Stimulated activated CD8-positive, alpha-beta memory T cell treated with anti-CD3 and anti-CD28 coated beads, Interleukin-2, amount 100 ng/mL, for 1 hour (primary cell): ENCODE measurements around the gene RHEBL1.
A peak's percentile ranks its signal among the peaks of the same experiment; 100 is the strongest.

ENCODE experiments used
- DNase-seq, 2 donors: peaks; one replicate each; pipeline ENCODE4 v3.0.0-alpha.2; 2020; ENCODE audit warnings: low read depth in 2 of 2

The RHEBL1 gene, protein sequence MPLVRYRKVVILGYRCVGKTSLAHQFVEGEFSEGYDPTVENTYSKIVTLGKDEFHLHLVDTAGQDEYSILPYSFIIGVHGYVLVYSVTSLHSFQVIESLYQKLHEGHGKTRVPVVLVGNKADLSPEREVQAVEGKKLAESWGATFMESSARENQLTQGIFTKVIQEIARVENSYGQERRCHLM

GRCh38 chr12:49069507-49070346 lies at the start of gene RHEBL1:
Gene RHEBL1, minus strand, starts transcription at chr12:49069979. Its CDS starts 194 bp downstream, at chr12:49069785.
- peak; percentile 95 to 97 for DNase-seq

- no peak for DNase-seq
Measured at GRCh38 chr12:49111206-49111605, 41.4 kb upstream of the RHEBL1 start.

- DNase-seq = peak; percentile 89 to 94
Measured at GRCh38 chr12:49110464-49111155, 40.8 kb upstream of the RHEBL1 start, which contains the start of gene LMBR1L. Gene LMBR1L, minus strand, starts transcription at chr12:49110847. Its CDS starts 292 bp downstream, at chr12:49110555.

DNA sequence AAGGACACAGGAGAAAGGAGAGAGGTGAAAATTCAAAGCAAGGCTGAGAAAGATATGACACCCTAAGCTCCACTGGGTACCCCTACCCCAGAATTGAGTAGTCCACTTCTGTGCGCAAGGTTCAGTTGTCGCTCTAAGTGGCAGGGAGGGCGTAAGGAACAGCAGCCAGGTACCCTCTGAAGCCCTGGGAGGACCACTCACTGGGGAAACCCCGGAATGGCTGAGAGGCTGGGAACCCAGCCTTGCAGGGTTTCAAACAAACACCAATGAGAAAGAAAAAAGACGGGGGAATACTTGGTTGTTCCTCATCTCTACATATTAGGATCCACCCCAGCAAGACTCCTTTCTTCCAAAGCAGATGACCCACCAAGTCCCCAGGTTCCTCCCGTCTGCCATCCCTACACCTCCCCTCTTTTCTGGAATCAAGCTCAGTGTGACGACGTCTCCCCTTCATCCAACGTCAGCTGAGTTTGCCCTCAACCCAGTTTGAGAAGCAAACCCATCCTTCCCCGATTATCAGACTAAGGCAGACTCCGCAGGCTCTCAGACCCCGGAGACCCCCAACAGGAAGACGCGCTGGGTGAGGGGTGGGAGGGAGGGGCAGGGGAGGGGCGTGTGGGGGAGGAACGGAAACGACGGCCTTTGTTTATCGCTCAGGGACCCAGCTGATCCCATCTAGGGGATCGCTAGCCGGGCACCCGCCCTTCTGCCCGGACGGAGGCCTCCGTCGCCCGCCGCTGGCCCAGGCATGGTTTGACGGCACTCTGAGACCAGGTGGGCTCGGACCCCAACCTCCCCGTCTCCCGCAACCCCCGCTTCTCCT lies 40.1 kb upstream of the RHEBL1 start:
- DNase-seq = no peak

GRCh38 chr12:49108958-49109404 lies 39.2 kb upstream of the RHEBL1 start:
- DNase-seq = no peak

DNA sequence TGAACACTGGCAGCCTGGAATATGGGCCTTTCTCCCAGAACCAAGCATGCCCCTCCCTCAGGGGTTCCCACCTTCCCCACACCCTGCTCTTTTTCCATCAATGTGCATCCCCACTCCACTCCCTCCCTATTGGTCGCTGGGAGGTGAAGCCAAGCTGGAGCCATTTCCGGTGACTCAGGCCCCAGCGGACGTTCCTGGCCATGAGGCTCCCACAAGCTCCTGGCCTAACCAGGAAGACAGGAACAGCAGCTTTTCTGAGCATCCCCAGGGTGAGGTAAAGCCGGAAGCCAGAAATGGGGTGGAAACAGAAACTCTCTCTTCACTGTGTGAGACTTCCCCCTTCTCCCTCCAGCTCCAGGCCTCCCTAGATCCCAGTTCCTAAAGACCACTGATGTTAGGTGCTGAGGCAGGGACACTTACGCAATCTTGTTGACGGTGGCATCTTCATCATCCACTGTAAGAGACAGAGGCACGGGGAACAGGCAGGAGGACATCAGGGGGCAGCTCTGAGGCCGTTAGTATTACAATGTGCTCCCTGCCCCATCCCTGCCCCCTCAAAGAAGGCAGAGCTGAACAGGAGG lies 35.8 kb upstream of the RHEBL1 start:
- DNase-seq = no peak

- no peak for DNase-seq
Measured at GRCh38 chr12:49104822-49105221, 35.0 kb upstream of the RHEBL1 start.

DNA sequence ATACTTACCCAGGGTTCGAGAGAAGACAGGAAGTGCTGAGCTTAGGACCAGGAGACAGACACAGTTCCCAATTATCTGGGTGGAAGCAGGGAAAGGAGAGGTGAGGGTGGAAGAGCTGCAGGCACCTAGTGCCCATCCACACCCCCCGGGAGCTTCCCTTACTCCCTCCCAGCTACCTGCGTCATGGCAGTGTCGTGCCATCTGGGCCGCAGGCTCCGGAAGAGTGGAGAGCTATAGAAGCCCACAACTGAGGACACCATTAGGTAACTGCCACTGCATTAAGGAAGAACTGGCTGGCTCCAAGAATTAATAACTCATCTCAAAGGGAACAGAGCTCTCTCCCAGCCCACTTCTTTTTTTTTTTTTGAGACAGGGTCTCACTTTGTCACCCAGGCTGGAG lies 30.6 kb upstream of the RHEBL1 start:
- DNase-seq = no peak

GRCh38 chr12:49098703-49099102 lies 28.9 kb upstream of the RHEBL1 start:
- no peak for DNase-seq

GRCh38 chr12:49098035-49098451 lies 28.3 kb upstream of the RHEBL1 start:
- DNase-seq = peak in 1 of 2 donors; percentile 43

GRCh38 chr12:49097381-49097780 lies 27.6 kb upstream of the RHEBL1 start:
- no peak for DNase-seq

GRCh38 chr12:49094975-49095365 lies 25.2 kb upstream of the RHEBL1 start:
- DNase-seq = no peak

DNA sequence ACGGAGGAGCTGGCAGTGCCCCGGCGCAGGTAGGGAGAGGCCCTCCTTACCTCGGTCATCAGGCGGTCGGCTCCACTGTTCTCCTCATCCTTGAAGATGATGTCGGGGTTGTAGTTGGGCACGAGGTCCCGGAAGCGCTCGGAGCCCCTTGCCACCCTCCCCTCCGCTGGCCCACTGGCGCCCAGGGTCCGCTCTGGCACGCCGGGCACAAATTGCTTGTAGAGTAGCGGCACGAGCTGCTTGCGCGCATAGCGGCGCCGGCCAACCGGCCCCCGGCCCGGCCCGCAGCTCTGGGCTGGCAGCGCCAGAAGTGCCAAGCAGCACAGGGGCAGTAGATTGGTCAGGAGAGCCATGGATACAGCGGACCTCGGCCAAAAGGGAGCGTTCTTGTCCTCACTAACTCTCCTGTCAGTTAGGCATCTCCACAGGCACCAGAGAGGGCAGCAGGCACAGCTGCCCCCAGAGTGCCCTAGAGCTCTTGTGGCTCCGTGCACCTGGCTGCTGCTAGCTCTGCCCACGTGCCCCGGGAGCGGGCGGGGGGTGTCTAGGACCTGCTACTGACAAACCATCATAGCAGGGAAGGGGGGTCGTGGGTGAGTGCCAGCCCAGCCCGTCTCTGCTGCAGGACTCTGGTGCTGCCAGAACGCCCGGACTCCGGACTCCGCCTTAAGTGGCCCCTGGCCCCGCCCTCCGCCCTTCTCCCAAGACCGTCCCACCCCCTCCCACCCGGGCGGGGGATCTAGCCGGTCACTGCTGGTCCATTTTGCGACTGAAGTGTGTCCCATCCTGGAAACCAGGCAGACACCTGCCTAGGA lies 24.6 kb upstream of the RHEBL1 start, which contains the start of gene DHH:
DHH (minus strand) TSS at position 642 of the 815 bp plus-strand sequence; CDS start at position 353, 289 bp downstream.
- DNase-seq = no peak

DNA sequence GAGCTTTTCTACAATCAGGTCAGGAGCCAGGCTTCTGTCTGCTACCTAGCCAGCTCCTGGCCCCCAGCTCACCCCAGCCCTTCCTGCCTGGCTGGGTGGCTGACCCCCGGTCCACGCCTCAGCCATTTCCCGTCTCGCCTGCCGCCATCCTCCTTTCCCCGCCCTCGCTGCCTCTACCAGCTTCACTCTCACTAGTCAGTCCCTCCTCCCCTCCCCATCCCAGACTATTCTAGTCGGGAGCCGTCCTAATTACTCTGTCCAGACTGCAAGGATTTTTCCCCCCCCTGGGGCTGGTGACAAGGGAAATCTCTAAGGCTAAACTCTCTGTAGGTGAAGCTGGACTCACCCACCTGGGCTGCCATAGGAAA lies 24.0 kb upstream of the RHEBL1 start:
- DNase-seq = no peak

GRCh38 chr12:49092816-49093406 lies 23.1 kb upstream of the RHEBL1 start:
- no peak for DNase-seq

GRCh38 chr12:49092086-49092815 lies 22.5 kb upstream of the RHEBL1 start:
- DNase-seq = no peak

GRCh38 chr12:49091836-49092085 lies 22.0 kb upstream of the RHEBL1 start:
- no peak for DNase-seq

DNA sequence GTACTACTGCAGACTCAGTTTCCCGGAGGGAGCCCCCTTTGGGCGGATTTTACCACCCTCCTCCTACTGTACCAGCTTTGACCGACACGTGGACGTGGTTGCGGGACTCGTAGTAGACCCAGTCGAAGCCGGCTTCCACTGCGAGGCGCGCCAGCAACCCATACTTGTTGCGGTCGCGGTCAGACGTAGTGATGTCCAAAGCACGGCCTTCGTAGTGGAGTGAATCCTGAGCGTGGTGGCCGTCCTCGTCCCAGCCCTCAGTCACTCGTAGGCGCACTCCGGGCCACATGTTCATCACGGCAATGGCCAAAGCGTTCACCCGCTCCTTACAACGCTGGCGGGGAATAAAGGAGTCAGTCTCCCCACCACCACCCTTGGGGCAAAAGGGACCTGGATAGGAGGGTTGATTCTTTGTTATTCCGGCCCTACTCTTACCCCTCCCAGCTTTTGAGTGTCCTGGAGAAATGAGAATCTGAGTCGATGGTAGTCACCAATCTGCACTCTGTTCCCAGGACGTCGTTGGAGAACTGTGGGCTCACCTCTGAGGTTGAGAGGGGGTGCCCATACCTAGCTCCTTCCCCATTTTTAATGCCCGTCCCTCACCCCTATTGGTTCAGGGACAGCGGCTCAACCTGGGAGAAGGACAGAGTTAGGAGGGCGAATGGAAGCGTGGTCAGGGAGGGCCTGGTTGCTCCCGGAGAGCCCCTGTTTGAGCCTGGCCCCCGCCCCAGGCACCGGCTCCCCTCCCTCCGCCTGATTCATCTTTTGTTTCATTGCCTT lies 21.5 kb upstream of the RHEBL1 start:
- no peak for DNase-seq
